Uterus (tissue), 4 donors: ENCODE data around the gene TERT. TPM values are rescaled to one million over a fixed set of nuclear protein-coding genes. Genes with fewer than 3 reads are reported as not detected.

Source experiments
- DNase-seq, 2 donors: peaks; one replicate each; pipeline ENCODE4 v3.0.0-alpha.2; 2019 to 2020
- H3K27ac ChIP-seq, 2 donors: fragments of 200-600 bp; sonication (generic); 1 replicate in 1 of 2; 2 replicates in 1 of 2; pipeline ENCODE4 v1.5.1; 2016 to 2018
- H3K27me3 ChIP-seq, 2 donors: fragments of 200-600 bp; sonication (generic); one replicate each; pipeline ENCODE4 v1.5.1; 2018 to 2019; ENCODE audit warnings: control low read depth in 1 of 2
- H3K36me3 ChIP-seq, 2 donors: fragments of 200-600 bp; sonication (generic); one replicate each; pipeline ENCODE4 v1.5.1; 2019; ENCODE audit warnings: control low read depth in 1 of 2
- H3K4me1 ChIP-seq, 2 donors: fragments of 200-600 bp; sonication (generic); one replicate each; pipeline ENCODE4 v1.5.1; 2018 to 2019; ENCODE audit warnings: control low read depth in 1 of 2
- H3K4me3 ChIP-seq, 2 donors: fragments of 200-600 bp; sonication (generic); 1 replicate in 1 of 2; 2 replicates in 1 of 2; pipeline ENCODE4 v1.5.1; 2018 to 2019; ENCODE audit warnings: mild to moderate bottlenecking in 1 of 2
- H3K9me3 ChIP-seq, 2 donors: fragments of 200-600 bp; sonication (generic); one replicate each; pipeline ENCODE4 v1.5.1; 2019; ENCODE audit warnings: control low read depth in 1 of 2
- POLR2A ChIP-seq, 2 donors: fragments of 450-650 bp; IDR thresholded peaks; one replicate each; pipeline ENCODE4 v1.6.1; 2016; ENCODE audit warnings: antibody characterized with exemption in 2 of 2, mild to moderate bottlenecking in 1 of 2, moderate library complexity in 1 of 2
- intact Hi-C: fragments of 100-400 bp; cut with DNase I; formaldehyde crosslinking; loops from one replicate; pipeline ENCODE4 v1.15.1; 2023; ENCODE audit warnings: low total_unique reads
- total RNA-seq, 4 donors: library from RNA; depleted of rRNA in 3 of 4; stranded (reverse); fragments of >200 nt in 3 of 4; gene quantifications; one replicate each; pipeline versions ENCODE4 v1.1.0 to v1.2.4, GENCODE V29; 2014 to 2023
- TF ChIP-seq, protein P1 (sequence below), 4 experiments: fragments of 200-600 bp in 2 of 4; fragments of 450-650 bp in 2 of 4; sonication (generic) in 2 of 4; IDR thresholded peaks; one replicate each; pipeline ENCODE4 v1.5.1; 2016 to 2019; ENCODE audit warnings: antibody characterized with exemption in 4 of 4, mild to moderate bottlenecking in 2 of 4, moderate library complexity in 1 of 4
- donor health status: DM: yes; HTN: yes; CAD: no.

TERT gene
- total RNA-seq, 4 donors from 2014 or later, result 0.26 TPM; not detected in 3

DNA sequence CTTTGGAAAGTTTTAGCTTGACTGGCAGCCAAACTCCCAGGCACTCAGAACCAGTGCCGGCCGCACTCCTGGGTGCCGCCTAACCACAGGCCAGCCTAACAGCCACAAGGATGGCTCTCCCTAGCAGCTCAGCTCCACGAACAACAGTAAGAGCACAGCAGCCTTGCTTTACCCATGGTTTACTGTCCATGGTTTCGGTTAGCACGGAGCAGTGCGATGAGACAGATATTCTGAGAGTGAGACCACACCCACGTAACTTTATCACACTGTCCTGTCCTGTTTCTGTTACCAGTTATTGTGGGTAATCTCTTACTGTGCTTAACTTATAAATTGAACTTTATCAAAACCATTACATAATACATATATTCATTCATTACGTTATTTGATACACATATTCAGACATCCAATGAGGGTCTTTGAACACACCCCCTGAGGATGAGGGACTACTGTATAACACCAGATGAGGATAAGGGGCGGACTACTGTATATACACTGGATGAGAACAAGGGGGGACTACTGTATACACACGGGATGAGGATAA, 37.7 kb upstream of the TERT start:
- no peaks in the 10 kb centered on the region for H3K27me3 ChIP-seq
- no peaks in the 10 kb centered on the region for H3K9me3 ChIP-seq
- no peak overlapping the region for H3K4me3 ChIP-seq
- no peaks in the 10 kb centered on the region for H3K4me1 ChIP-seq
- H3K36me3 ChIP-seq, result no peaks in the 10 kb centered on the region
- no peak for DNase-seq
- intact Hi-C loops, result no loop called here
- TF ChIP-seq, protein P1, sequence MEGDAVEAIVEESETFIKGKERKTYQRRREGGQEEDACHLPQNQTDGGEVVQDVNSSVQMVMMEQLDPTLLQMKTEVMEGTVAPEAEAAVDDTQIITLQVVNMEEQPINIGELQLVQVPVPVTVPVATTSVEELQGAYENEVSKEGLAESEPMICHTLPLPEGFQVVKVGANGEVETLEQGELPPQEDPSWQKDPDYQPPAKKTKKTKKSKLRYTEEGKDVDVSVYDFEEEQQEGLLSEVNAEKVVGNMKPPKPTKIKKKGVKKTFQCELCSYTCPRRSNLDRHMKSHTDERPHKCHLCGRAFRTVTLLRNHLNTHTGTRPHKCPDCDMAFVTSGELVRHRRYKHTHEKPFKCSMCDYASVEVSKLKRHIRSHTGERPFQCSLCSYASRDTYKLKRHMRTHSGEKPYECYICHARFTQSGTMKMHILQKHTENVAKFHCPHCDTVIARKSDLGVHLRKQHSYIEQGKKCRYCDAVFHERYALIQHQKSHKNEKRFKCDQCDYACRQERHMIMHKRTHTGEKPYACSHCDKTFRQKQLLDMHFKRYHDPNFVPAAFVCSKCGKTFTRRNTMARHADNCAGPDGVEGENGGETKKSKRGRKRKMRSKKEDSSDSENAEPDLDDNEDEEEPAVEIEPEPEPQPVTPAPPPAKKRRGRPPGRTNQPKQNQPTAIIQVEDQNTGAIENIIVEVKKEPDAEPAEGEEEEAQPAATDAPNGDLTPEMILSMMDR (IDR thresholded peaks at IDR 0.05), result no peak
- TF ChIP-seq POLR2A (IDR thresholded peaks at IDR 0.05), result no peak
- no peak overlapping the region for H3K27ac ChIP-seq

DNA sequence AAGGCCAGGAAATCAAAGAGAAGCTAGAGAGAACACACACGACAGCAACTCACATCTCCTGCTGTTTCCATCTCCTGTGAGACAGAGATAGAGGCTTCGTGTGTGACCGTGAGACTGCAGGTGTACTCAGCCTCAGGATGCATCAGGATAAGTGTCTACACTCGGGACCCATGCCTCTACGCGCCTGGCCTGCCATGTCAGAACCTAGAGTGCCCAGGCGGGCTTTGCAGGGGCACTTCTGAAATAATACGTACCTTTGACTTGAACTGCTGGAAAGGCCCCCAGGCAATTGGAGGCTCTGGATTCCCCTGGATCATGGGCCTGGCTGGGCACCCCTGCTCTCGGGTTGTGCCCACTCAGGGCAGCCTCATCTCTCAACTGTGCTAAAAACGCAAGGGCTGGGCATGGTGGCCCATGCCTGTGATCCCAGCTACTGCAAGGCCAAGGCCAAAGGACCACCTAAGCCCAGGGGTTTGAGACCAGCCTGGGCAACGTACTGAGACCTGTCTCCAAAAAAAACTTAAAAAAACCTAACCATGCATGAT, 37.1 kb upstream of the TERT start:
- no peaks in the 10 kb centered on the region for H3K4me1 ChIP-seq
- H3K9me3 ChIP-seq, result no peaks in the 10 kb centered on the region
- intact Hi-C loops, result no loop called here
- no peaks in the 10 kb centered on the region for H3K27me3 ChIP-seq
- TF ChIP-seq, protein P1 (IDR thresholded peaks at IDR 0.05), result no peak
- TF ChIP-seq POLR2A (IDR thresholded peaks at IDR 0.05), result no peak
- H3K4me3 ChIP-seq, result no peak overlapping the region
- no peak overlapping the region for H3K27ac ChIP-seq
- no peak for DNase-seq
- H3K36me3 ChIP-seq, result no peaks in the 10 kb centered on the region

DNA sequence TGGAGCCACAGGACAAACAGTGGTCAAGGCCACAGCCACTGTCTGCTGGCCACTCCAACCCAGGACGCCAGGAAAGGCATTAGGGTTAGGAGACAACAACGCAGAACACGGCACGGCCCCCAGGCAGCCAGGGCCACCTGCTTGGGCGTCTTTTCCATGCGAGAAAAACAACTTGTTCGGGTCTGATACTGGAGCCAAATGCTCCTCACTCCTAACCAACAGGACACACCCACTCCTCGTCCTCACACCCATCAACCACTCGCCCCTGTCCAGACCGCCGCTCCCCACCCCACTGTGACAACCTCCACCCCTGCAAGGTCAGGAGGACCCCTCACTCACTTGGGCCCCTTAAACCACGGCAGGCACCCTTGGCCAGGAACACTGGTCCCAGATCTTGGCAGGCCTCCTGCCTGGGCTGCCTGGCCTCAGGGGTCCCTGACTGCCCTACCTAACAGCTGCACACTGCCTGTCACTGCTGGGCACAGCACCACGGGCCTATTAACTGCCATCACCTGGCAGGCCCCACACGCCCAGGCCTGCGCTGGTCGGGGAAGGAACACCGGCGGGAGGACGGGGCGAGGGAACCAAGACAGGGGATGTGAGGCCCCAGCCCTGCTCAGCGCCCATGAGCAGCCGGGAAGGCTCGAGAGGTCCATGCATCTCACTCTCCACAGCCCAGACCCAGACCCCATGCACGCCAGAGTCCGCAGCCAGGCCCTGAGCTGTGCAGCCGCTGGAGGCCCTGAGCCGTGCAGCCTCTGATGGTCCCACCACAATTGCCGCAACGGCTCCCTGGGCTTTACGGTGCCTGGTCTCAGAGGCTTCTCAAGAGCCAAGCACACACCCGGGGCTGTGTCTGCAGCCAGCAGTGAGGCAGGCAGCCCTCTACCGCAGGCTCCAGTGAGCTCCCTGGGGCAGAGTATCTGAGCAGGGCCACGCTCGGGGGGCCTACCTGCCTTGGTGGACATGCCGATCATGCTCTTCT, 36.3 kb upstream of the TERT start:
- no peak for TF ChIP-seq POLR2A (IDR thresholded peaks at IDR 0.05)
- TF ChIP-seq, protein P1 (IDR thresholded peaks at IDR 0.05), result no peak
- intact Hi-C loops, result no loop called here
- no peak overlapping the region for H3K4me3 ChIP-seq
- H3K4me1 ChIP-seq, result no peaks in the 10 kb centered on the region
- H3K27ac ChIP-seq, result no peak overlapping the region
- DNase-seq, result no peak
- H3K27me3 ChIP-seq, result no peaks in the 10 kb centered on the region
- no peaks in the 10 kb centered on the region for H3K36me3 ChIP-seq
- no peaks in the 10 kb centered on the region for H3K9me3 ChIP-seq

DNA sequence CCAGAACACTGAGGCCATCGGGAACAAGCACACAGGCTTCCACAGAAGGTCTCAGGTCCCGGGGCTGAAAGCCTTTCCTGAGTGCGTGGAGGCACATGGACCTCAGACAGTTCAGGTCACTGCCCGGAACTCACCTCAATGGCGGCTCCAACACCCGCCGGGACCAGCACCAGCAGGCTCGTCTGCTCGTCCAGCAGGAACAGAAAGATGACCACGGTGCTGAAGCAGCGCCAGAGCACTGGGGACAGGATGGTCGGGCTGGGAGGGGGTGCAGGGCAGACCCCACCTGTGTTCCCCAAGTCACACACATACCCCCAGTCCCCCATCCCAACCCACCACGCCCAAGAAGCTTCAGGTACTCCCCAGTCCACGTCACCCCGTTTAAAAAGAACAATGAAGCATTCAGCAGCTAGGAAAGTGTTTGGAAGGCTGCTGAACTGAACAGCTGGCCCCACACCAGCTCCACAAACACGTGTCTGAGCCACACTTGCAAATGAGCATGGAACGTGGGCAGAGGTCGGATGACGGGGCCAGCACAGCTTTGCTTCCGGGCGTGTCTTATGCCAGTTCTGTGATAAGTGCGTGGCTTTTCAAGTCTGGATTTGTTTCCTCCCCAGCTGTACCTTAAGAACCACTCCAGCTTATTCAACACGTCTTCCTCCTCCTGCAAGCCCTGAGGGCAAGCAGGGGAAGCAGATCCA, 35.4 kb upstream of the TERT start:
- H3K9me3 ChIP-seq, result no peaks in the 10 kb centered on the region
- TF ChIP-seq, protein P1 (IDR thresholded peaks at IDR 0.05), result no peak
- no peak for TF ChIP-seq POLR2A (IDR thresholded peaks at IDR 0.05)
- DNase-seq, result no peak
- H3K27ac ChIP-seq, result no peak overlapping the region
- no peak overlapping the region for H3K4me3 ChIP-seq
- H3K36me3 ChIP-seq, result no peaks in the 10 kb centered on the region
- no peaks in the 10 kb centered on the region for H3K27me3 ChIP-seq
- intact Hi-C loops, result no loop called here
- no peaks in the 10 kb centered on the region for H3K4me1 ChIP-seq
